Muscle layer of colon (tissue), 2 donors: ENCODE data around the gene RUFY3.

Source experiments
- H3K27ac ChIP-seq: one replicate; pipeline ENCODE4 v1.7.0; 2013; ENCODE audit warnings: low read depth, mild to moderate bottlenecking, low read length, moderate library complexity
- H3K27me3 ChIP-seq, 2 donors: one replicate each; pipeline ENCODE4 v1.7.0; 2013; ENCODE audit warnings: low read length in 2 of 2, mild to moderate bottlenecking in 2 of 2; ENCODE audit not compliant: insufficient read depth in 2 of 2, control insufficient read depth in 1 of 2
- H3K36me3 ChIP-seq: one replicate; pipeline ENCODE4 v1.7.0; 2013; ENCODE audit warnings: mild to moderate bottlenecking, low read length; ENCODE audit not compliant: insufficient read depth
- H3K4me1 ChIP-seq: one replicate; pipeline ENCODE4 v1.7.0; 2013; ENCODE audit warnings: mild to moderate bottlenecking, low read length; ENCODE audit not compliant: insufficient read depth
- H3K4me3 ChIP-seq, 2 donors: one replicate each; pipeline ENCODE4 v1.7.0; 2013; ENCODE audit warnings: low read length in 2 of 2, low read depth in 1 of 2, mild to moderate bottlenecking in 1 of 2, moderate library complexity in 1 of 2
- H3K9ac ChIP-seq: one replicate; pipeline ENCODE4 v1.7.0; 2013; ENCODE audit warnings: low read length
- H3K9me3 ChIP-seq: one replicate; pipeline ENCODE4 v1.7.0; 2013; ENCODE audit warnings: mild to moderate bottlenecking, low read length
- donor health status: abdominal sarcoma.
- donor health status: Adenocarcinoma of cecum.

Gene RUFY3

DNA sequence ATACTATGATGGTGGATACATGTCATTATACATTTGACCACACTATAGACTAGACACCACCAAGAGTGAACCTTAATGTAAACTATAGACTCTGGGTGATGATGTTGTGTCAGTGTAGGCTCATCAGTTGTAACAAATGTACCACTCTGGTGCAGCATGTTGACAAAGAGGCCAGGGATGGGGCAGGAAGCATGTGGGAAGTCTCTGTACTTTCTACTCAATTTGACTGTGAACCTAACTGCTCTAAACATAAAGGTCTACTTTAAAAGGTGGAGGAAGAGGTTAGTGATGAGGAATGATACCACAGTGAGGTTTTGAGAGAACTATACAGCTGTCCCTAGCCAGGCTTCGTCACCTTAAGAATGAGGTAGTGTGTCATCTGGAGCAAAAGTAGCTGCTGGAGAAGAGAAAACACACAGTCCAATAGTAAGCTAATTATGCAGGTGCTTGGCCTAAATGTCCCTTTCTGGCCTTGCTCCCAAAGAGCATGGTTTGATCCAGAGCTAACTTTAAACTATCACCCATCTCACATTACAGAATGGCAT is 79.6 kb downstream of the RUFY3 start:
- Histone ChIP-seq H3K4me3 (no peak overlapping the region), H3K27ac (no peak overlapping the region), H3K4me1 (no peaks in the 10 kb centered on the region), H3K27me3 (no peaks in the 10 kb centered on the region), H3K9me3 (no peaks in the 10 kb centered on the region), H3K9ac (no peak overlapping the region), H3K36me3 (peaks cover 5% of the 10 kb centered on the region)

DNA sequence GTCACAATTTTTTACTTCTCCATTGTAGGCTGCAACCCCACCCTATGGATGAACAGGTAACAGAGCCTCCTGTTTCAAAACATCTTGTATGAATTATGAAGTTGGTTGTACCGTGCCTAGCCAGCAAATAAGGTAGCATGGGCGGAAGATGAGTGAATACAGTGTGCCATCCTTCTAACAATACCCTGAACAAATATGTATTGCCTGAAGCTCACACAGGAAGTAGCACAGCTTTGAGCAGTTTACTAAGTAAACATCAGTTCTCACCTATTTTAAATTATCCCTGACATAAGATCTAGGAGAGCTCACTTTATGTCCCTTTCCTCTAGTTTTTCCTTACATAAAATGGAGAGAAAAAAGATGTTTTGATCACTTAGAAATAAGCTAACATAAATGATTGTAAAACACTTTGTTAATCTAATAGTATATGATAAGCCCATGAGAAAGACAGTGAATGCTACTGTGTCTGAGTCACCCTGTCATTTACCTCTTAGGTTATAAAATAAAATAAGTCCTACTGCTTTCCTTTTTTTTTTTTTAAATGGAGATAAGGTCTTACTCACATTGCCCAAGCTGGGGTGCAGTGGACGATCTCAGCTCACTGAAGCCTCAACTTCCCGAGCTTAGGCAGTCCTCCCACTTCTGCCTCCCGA is 81.3 kb downstream of the RUFY3 start:
- no peak overlapping the region for H3K27ac ChIP-seq
- H3K27me3 ChIP-seq = no peaks in the 10 kb centered on the region
- no peaks in the 10 kb centered on the region for H3K9me3 ChIP-seq
- H3K9ac ChIP-seq = no peak overlapping the region
- H3K4me1 ChIP-seq = no peaks in the 10 kb centered on the region
- no peak overlapping the region for H3K4me3 ChIP-seq
- H3K36me3 ChIP-seq = peaks cover 9% of the 10 kb centered on the region

DNA sequence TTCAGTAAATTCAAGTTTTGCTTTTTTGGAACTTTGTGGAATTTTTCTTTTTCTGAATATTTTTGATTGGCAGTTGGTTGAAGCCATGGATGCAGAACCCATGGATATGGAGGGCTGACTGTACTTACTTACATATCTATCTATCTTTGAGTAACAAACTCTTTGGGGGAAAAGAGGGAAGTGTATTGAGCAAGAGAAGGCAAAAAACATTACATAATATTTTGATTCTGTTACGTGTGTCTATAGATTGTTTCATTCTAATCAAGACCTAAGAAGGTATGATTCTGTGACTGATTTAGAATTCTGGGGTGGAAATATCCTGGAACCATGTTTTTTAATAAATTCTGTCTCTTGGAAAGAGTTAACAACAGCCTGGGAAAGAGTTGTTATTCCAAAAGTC is 86.4 kb downstream of the RUFY3 start:
- H3K9me3 ChIP-seq = no peaks in the 10 kb centered on the region
- no peaks in the 10 kb centered on the region for H3K27me3 ChIP-seq
- no peaks in the 10 kb centered on the region for H3K4me1 ChIP-seq
- no peak overlapping the region for H3K4me3 ChIP-seq
- no peak overlapping the region for H3K27ac ChIP-seq
- H3K36me3 ChIP-seq = peaks cover 9% of the 10 kb centered on the region
- no peak overlapping the region for H3K9ac ChIP-seq

DNA sequence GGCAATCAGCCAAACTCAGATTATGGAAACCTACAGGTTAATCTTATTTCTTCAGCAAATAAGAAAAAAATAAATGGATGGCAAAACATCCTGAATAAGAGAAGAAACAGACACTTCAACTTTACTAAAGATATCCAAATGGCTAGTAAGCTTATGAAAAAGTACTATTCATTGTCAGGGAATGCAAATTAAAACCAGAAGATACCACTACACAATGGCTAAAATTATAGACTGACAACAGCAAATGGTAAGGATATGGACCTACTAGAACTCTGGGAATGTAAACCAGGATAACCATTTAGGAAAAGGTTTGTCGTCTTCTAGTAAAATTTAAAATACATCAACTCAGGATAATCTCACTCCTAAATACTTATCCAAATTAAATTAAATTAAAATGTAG is 93.6 kb downstream of the RUFY3 start:
- H3K27ac ChIP-seq = no peak overlapping the region

DNA sequence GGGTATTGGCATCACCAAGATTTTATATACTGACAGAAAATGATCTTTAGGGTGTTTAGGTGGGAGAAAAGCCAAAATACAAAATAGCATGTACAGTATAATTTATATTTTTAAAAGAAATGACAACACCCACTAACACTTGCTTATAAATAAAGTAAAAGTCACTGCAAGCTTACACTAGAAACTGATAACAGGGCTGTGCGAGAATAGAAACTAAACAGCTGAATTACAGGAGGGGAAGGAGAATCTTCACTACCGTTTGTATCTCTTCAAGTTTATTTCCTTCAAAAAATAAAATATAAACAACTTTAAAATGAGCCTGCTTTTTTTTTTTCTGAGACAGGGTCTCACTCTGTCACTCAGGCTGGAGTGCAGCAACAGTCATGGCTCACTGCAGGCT is 95.1 kb downstream of the RUFY3 start:
- Histone ChIP-seq H3K27me3 (no peaks in the 10 kb centered on the region), H3K4me3 (no peak overlapping the region), H3K36me3 (peaks cover 15% of the 10 kb centered on the region), H3K9me3 (no peaks in the 10 kb centered on the region), H3K27ac (no peak overlapping the region), H3K9ac (no peak overlapping the region), H3K4me1 (no peaks in the 10 kb centered on the region)

More for the DNA sequence above, 93.6 kb downstream of the RUFY3 start:
- no peak overlapping the region for H3K9ac ChIP-seq
- no peak overlapping the region for H3K4me3 ChIP-seq
- no peaks in the 10 kb centered on the region for H3K4me1 ChIP-seq
- H3K27me3 ChIP-seq = no peaks in the 10 kb centered on the region
- no peaks in the 10 kb centered on the region for H3K9me3 ChIP-seq
- H3K36me3 ChIP-seq = peaks cover 8% of the 10 kb centered on the region

DNA sequence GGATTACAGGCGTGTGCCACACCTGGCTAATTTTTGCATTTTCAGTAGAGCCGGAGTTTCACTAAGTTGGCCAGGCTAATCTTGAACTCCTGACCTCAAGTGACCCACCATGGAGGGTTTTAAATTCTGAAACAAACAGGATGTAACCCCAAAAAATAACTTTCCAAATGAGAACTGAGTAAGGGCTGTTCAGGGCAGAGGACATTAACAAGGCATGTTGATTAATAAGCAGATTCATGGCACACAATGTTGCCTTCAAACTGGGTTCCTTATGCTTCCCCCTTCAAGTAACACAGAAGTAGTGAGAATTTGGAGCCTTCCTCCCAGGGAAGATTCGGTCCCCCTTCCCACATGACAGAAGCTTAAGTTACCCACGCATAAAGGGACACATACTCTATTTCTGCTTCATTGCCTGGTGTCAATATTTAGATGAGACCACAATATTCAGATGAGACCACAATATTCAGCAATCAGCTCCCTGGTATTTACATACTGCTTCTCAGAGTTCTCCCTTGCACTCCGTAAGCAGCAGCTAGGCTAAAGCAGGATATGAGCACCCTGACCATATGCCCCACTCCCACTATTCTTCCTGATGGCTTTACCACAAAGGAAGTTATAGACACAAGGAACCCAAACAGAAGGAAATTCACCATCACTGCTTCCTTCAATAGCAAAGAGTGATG is 96.5 kb downstream of the RUFY3 start:
- Histone ChIP-seq H3K27ac (no peak overlapping the region), H3K4me1 (no peaks in the 10 kb centered on the region), H3K36me3 (peaks cover 22% of the 10 kb centered on the region), H3K9me3 (no peaks in the 10 kb centered on the region), H3K4me3 (no peak overlapping the region), H3K9ac (no peak overlapping the region), H3K27me3 (no peaks in the 10 kb centered on the region)

DNA sequence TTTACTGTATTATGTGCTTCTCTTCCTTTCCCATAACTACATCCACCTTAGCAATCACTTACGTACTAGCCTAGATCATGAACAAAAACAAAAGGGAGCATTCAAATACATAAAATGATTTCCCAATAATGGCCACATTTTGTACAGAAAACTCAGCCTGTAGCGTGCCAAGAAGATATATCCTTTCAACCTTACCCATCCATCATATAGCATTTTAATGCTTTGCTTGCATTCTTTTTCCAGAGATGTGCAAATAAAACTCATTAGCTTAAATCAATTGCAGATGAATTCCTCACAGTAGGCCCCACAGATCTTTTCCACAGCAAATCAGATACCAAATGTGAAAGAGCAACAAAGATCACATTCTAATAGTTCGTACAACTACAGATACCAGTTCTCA is 97.2 kb downstream of the RUFY3 start:
- Histone ChIP-seq H3K27me3 (no peaks in the 10 kb centered on the region), H3K4me3 (no peak overlapping the region), H3K27ac (no peak overlapping the region), H3K4me1 (no peaks in the 10 kb centered on the region), H3K9ac (no peak overlapping the region), H3K9me3 (no peaks in the 10 kb centered on the region), H3K36me3 (peaks cover 23% of the 10 kb centered on the region)

DNA sequence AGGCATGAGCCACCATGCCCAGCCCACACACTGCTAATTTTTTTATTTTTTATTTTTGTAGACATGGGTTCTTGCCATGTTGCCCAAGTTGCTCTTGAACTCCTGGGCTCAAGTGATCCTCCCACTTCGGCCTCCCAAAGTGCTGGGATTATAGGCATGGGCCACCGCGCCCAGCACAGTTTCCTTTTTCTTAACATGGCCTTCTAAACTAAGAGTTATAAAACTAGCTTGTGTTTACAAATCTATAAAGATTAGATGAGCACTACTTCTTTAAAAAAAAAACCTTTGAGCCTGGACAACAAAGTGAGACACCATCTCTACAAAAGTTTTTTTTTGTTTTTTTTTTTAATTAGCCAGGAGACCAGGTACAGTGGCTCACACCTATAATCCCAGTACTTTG is 107.3 kb downstream of the RUFY3 start:
- Histone ChIP-seq H3K4me3 (no peak overlapping the region), H3K4me1 (no peaks in the 10 kb centered on the region), H3K36me3 (peaks cover 68% of the 10 kb centered on the region), H3K27me3 (no peaks in the 10 kb centered on the region), H3K27ac (no peak overlapping the region), H3K9ac (no peak overlapping the region), H3K9me3 (no peaks in the 10 kb centered on the region)

DNA sequence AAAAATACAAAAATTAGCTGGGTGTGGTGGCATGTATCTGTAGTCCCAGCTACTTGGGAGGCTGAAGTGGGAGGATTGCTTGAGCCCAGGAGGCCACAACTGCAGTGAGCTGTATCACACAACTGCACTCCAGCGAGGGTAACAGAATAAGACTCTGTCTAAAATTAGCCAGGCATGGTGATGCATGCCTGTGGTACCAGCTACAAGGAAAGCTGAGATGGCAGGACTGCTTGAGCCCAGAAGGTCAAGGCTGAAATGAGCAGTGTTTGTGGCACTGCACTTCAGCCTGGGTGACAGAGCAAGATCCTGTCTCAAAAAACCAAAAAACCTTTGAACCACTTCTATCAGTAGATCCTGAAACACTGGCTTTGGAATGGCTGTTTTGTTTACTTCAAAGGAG is 107.7 kb downstream of the RUFY3 start:
- no peaks in the 10 kb centered on the region for H3K4me1 ChIP-seq
- no peaks in the 10 kb centered on the region for H3K9me3 ChIP-seq
- peaks cover 68% of the 10 kb centered on the region for H3K36me3 ChIP-seq
- H3K4me3 ChIP-seq = no peak overlapping the region
- no peak overlapping the region for H3K27ac ChIP-seq
- no peak overlapping the region for H3K9ac ChIP-seq
- H3K27me3 ChIP-seq = no peaks in the 10 kb centered on the region

DNA sequence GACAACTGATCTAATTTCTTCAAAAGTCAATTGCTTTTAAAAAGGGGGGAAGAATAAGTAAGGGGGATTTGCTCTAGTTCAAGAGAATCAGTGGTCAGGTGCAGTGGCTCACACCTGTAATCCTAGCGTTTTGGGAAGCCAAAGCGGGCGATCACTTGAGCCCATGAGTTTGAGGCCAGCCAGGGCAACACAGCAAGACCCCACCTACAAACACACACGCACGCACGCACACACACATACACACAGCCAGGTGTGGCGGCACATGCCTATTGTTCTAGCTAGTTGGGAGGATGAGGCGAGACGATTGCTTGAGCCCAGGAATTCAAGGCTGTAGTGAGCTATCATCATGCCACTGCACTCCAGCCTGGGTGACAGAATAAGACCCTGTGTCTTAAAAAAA is 108.3 kb downstream of the RUFY3 start:
- no peaks in the 10 kb centered on the region for H3K9me3 ChIP-seq
- peaks cover 71% of the 10 kb centered on the region for H3K36me3 ChIP-seq
- no peaks in the 10 kb centered on the region for H3K4me1 ChIP-seq
- H3K9ac ChIP-seq = no peak overlapping the region
- H3K27ac ChIP-seq = no peak overlapping the region
- no peaks in the 10 kb centered on the region for H3K27me3 ChIP-seq
- H3K4me3 ChIP-seq = no peak overlapping the region

DNA sequence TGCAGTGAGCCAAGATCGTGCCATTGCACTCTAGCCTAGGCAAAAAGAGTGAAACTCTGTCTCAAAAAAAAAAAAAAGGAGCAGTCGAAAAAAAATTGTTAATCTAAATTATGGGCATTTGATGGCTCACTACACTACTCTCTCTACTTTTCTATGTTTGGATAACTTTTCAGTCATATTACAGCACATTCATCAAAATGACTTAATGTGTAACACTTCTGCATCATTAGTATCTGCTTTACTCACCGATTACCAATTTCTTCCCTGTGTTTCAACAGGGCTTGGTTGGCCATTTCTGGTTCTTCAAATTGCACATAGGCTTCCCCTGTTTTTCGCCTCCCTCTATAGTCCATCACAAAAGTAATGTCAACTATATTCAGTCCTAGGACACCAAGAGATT is 109.5 kb downstream of the RUFY3 start:
- Histone ChIP-seq H3K27me3 (no peaks in the 10 kb centered on the region), H3K27ac (no peak overlapping the region), H3K4me3 (no peak overlapping the region), H3K9me3 (no peaks in the 10 kb centered on the region), H3K4me1 (peaks cover under 1% of the 10 kb centered on the region), H3K9ac (no peak overlapping the region), H3K36me3 (peaks cover 63% of the 10 kb centered on the region)

DNA sequence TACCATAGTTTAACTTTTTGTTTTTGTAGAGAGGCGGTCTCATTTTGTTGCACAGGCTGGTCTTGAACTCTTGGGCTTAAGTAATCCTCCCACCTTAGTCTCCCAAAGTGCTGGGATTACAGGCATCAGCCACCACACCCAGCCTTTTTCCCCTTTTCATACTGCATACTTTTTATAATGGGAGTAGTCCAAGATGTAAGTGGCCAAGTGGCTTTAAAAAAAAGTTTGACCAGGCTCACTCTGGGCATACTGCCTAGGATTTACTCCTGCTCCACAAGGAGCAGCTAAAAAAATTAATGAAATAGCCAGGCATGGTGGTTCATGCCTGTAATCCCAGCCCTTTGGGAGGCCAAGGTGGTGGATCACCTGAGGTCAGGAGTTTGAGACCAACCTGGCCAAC is 111.9 kb downstream of the RUFY3 start:
- H3K9me3 ChIP-seq = no peaks in the 10 kb centered on the region
- H3K9ac ChIP-seq = no peak overlapping the region
- no peaks in the 10 kb centered on the region for H3K27me3 ChIP-seq
- peaks cover 14% of the 10 kb centered on the region for H3K4me1 ChIP-seq
- H3K36me3 ChIP-seq = peaks cover 49% of the 10 kb centered on the region
- H3K27ac ChIP-seq = no peak overlapping the region
- H3K4me3 ChIP-seq = no peak overlapping the region
